Neural crest cell (in vitro differentiated cells): Measurements from ENCODE around the gene MBD5. TPM values are rescaled to one million over a fixed set of nuclear protein-coding genes. Genes with fewer than 3 reads are reported as not detected.
A peak's percentile ranks its signal among the peaks of the same experiment; 100 is the strongest.

Source experiments
- DNase-seq: peaks from one replicate; pipeline ENCODE4 v3.0.0; 2021; ENCODE audit warnings: low read depth, mixed read lengths, low spot score
- H3K27ac Mint-ChIP-seq: one replicate; pipeline ENCODE4 v1.8.0; 2021; ENCODE audit warnings: mild to moderate bottlenecking, mixed read lengths; ENCODE audit not compliant: unreplicated experiment
- H3K27me3 Mint-ChIP-seq: 2 replicates; pipeline ENCODE4 v1.8.0; 2021; ENCODE audit warnings: low read depth, mild to moderate bottlenecking, mixed read lengths
- H3K36me3 Mint-ChIP-seq: 2 replicates; pipeline ENCODE4 v1.8.0; 2021; ENCODE audit warnings: low read depth, mild to moderate bottlenecking, mixed read lengths
- H3K4me1 Mint-ChIP-seq: 2 replicates; pipeline ENCODE4 v1.8.0; 2021; ENCODE audit warnings: mixed read lengths
- H3K4me3 Mint-ChIP-seq: one replicate; pipeline ENCODE4 v1.8.0; 2021; ENCODE audit warnings: mild to moderate bottlenecking, mixed read lengths
- H3K9me3 Mint-ChIP-seq: 2 replicates; pipeline ENCODE4 v1.8.0; 2021; ENCODE audit warnings: mixed read lengths
- total RNA-seq: library from RNA; stranded (reverse); gene quantifications from 2 replicates; pipeline ENCODE4 v1.2.1, GENCODE V29; 2021
- TF ChIP-seq, protein P1 (sequence below): fragments of 200-600 bp; sonication (generic); conservative IDR thresholded peaks from 2 replicates; pipeline ENCODE4 v1.5.0; 2021; ENCODE audit warnings: antibody characterized with exemption, mild to moderate bottlenecking

The MBD5 gene
- total RNA-seq, 1 donor from 2014 or later, result 51.1 TPM

GRCh38 chr2:148298196-148298595, 277.3 kb downstream of the MBD5 start:
- Mint-ChIP-seq H3K27me3 (no peaks in the 10 kb centered on the region), H3K4me3 (no peak overlapping the region), H3K36me3 (peaks cover 8% of the 10 kb centered on the region), H3K27ac (no peak overlapping the region), H3K9me3 (no peaks in the 10 kb centered on the region), H3K4me1 (peaks cover 2% of the 10 kb centered on the region)
- no peak for DNase-seq
- TF ChIP-seq, protein P1, sequence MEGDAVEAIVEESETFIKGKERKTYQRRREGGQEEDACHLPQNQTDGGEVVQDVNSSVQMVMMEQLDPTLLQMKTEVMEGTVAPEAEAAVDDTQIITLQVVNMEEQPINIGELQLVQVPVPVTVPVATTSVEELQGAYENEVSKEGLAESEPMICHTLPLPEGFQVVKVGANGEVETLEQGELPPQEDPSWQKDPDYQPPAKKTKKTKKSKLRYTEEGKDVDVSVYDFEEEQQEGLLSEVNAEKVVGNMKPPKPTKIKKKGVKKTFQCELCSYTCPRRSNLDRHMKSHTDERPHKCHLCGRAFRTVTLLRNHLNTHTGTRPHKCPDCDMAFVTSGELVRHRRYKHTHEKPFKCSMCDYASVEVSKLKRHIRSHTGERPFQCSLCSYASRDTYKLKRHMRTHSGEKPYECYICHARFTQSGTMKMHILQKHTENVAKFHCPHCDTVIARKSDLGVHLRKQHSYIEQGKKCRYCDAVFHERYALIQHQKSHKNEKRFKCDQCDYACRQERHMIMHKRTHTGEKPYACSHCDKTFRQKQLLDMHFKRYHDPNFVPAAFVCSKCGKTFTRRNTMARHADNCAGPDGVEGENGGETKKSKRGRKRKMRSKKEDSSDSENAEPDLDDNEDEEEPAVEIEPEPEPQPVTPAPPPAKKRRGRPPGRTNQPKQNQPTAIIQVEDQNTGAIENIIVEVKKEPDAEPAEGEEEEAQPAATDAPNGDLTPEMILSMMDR, result no peak

- Mint-ChIP-seq H3K27ac (no peak overlapping the region), H3K36me3 (peaks cover 5% of the 10 kb centered on the region), H3K27me3 (no peaks in the 10 kb centered on the region), H3K9me3 (no peaks in the 10 kb centered on the region), H3K4me3 (no peak overlapping the region), H3K4me1 (peaks cover 14% of the 10 kb centered on the region)
- TF ChIP-seq, protein P1, result no peak
- no peak for DNase-seq
Measured at GRCh38 chr2:148299616-148300015, 278.7 kb downstream of the MBD5 start.

GRCh38 chr2:148300544-148300943, 279.7 kb downstream of the MBD5 start:
- Mint-ChIP-seq H3K36me3 (no peaks in the 10 kb centered on the region), H3K4me3 (no peak overlapping the region), H3K27me3 (no peaks in the 10 kb centered on the region), H3K9me3 (no peaks in the 10 kb centered on the region), H3K4me1 (peaks cover 21% of the 10 kb centered on the region), H3K27ac (no peak overlapping the region)
- TF ChIP-seq, protein P1, result no peak
- DNase-seq, result no peak

GRCh38 chr2:148301362-148301761, 280.5 kb downstream of the MBD5 start:
- TF ChIP-seq, protein P1, result no peak
- no peak overlapping the region for H3K27ac Mint-ChIP-seq

GRCh38 chr2:148302526-148302925, 281.6 kb downstream of the MBD5 start:
- Mint-ChIP-seq H3K9me3 (no peaks in the 10 kb centered on the region), H3K4me3 (no peak overlapping the region), H3K36me3 (no peaks in the 10 kb centered on the region), H3K27me3 (no peaks in the 10 kb centered on the region), H3K4me1 (peaks cover 27% of the 10 kb centered on the region), H3K27ac (no peak overlapping the region)
- no peak for DNase-seq
- TF ChIP-seq, protein P1, result no peak

More at GRCh38 chr2:148301362-148301761, 280.5 kb downstream of the MBD5 start:
- no peak for DNase-seq
- H3K4me1 Mint-ChIP-seq, result peaks cover 27% of the 10 kb centered on the region
- no peaks in the 10 kb centered on the region for H3K9me3 Mint-ChIP-seq
- H3K36me3 Mint-ChIP-seq, result no peaks in the 10 kb centered on the region
- no peaks in the 10 kb centered on the region for H3K27me3 Mint-ChIP-seq
- no peak overlapping the region for H3K4me3 Mint-ChIP-seq

DNA sequence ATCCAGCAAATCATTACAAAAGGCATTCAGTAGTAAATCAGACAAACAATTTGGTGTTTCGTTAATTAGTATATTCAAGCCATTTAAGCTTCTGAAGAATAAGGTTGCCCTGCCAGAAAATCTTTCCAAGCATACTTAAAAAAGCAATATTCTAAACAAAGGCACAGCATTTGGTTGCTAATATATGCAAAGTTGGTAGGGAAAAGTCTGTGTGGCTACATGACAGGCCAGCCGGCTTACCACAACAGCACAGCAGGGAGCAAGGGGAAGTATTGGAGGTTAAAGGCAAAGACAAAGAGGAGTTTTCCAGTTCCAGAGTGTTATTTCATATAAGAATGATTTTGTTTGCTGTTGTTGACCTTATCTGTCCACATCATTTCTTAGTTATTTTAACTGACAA, 282.3 kb downstream of the MBD5 start:
- TF ChIP-seq, protein P1, result no peak
- Mint-ChIP-seq H3K9me3 (no peaks in the 10 kb centered on the region), H3K4me3 (peak overlapping the region; percentile 7), H3K27ac (no peak overlapping the region), H3K27me3 (no peaks in the 10 kb centered on the region), H3K36me3 (peaks cover 2% of the 10 kb centered on the region), H3K4me1 (peaks cover 27% of the 10 kb centered on the region)
- DNase-seq, result no peak
